ENCODE results near the gene DCTPP1. TPM values are rescaled to one million over a fixed set of nuclear protein-coding genes. Genes with fewer than 3 reads are reported as not detected.
A peak's percentile ranks its signal among the peaks of the same experiment; 100 is the strongest.

DCTPP1 gene
- total and polyA plus RNA-seq, 9 of the 15 experiments (the other 6 are each of a cell fraction or from before 2014, with no cell fraction given), result 45.0 to 132 (median 80.6) TPM

DNA sequence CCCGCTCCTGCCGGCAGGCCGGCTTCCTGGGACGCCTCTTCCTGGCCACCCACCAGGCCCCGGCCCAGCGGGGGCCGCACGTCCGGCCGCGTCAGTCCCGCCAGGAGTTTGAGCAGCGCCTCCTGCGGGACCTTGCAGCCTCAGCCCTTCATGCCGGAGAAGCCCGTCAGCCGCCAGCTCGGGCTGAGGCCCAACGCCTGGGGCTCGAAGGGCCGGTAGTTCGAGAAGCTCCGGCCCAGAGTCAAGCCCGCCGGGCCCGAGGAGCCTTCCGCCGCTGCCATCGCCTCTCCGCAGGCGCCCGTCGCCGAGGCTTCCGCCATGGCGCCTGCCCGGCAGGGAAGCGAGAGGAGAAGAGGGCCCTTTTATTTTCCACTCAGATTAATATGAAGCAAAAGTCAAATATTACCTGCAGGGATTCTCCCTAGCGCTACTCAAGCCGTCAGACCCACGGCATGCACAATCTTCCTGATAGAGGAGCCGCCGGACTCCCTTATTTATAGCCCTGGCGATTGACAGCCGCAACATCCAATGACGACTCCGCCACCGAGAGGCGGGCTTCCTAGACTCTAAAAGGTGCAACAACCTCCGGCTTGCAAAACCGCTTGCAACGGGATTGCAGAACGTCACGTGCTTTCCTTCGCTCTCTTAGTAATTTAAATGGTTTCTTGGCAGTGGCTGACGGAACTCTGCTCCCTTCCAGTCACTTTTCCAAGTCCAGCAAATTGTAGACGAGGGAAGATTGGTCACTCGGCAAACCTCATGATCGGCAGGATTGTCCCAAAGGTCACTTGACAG, 15.8 kb upstream of the DCTPP1 start, which contains the start of gene SEPHS2 (continued):
- TF ChIP-seq, protein P1, sequence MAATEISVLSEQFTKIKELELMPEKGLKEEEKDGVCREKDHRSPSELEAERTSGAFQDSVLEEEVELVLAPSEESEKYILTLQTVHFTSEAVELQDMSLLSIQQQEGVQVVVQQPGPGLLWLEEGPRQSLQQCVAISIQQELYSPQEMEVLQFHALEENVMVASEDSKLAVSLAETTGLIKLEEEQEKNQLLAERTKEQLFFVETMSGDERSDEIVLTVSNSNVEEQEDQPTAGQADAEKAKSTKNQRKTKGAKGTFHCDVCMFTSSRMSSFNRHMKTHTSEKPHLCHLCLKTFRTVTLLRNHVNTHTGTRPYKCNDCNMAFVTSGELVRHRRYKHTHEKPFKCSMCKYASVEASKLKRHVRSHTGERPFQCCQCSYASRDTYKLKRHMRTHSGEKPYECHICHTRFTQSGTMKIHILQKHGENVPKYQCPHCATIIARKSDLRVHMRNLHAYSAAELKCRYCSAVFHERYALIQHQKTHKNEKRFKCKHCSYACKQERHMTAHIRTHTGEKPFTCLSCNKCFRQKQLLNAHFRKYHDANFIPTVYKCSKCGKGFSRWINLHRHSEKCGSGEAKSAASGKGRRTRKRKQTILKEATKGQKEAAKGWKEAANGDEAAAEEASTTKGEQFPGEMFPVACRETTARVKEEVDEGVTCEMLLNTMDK (IDR thresholded peaks at IDR 0.05; ENCODE audit: borderline replicate concordance, insufficient read depth, low read depth, low read length, poor library complexity, severe bottlenecking), result peak; percentile 97
- no peak for TF ChIP-seq SAFB (IDR thresholded peaks at IDR 0.05; ENCODE audit: borderline replicate concordance, low read depth, low read length)
- peak; percentile 80 for TF ChIP-seq TAF7 (tag; IDR thresholded peaks at IDR 0.05)
- peak; percentile 100 for TF ChIP-seq MTA3 (IDR thresholded peaks at IDR 0.05; ENCODE audit: borderline replicate concordance)
- TF ChIP-seq, protein P2, sequence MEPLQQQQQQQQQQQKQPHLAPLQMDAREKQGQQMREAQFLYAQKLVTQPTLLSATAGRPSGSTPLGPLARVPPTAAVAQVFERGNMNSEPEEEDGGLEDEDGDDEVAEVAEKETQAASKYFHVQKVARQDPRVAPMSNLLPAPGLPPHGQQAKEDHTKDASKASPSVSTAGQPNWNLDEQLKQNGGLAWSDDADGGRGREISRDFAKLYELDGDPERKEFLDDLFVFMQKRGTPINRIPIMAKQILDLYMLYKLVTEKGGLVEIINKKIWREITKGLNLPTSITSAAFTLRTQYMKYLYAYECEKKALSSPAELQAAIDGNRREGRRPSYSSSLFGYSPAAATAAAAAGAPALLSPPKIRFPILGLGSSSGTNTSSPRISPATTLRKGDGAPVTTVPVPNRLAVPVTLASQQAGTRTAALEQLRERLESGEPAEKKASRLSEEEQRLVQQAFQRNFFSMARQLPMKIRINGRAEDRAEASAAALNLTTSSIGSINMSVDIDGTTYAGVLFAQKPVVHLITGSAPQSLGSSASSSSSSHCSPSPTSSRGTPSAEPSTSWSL (CRISPR knock-in tag; IDR thresholded peaks at IDR 0.05; ENCODE audit: borderline replicate concordance), result no peak
- no peak for TF ChIP-seq ZNF121 (CRISPR knock-in tag; conservative IDR thresholded peaks at IDR 0.05)
- TF ChIP-seq MTA1 (IDR thresholded peaks at IDR 0.05; ENCODE audit: borderline replicate concordance), result no peak
- TF ChIP-seq, protein P3, sequence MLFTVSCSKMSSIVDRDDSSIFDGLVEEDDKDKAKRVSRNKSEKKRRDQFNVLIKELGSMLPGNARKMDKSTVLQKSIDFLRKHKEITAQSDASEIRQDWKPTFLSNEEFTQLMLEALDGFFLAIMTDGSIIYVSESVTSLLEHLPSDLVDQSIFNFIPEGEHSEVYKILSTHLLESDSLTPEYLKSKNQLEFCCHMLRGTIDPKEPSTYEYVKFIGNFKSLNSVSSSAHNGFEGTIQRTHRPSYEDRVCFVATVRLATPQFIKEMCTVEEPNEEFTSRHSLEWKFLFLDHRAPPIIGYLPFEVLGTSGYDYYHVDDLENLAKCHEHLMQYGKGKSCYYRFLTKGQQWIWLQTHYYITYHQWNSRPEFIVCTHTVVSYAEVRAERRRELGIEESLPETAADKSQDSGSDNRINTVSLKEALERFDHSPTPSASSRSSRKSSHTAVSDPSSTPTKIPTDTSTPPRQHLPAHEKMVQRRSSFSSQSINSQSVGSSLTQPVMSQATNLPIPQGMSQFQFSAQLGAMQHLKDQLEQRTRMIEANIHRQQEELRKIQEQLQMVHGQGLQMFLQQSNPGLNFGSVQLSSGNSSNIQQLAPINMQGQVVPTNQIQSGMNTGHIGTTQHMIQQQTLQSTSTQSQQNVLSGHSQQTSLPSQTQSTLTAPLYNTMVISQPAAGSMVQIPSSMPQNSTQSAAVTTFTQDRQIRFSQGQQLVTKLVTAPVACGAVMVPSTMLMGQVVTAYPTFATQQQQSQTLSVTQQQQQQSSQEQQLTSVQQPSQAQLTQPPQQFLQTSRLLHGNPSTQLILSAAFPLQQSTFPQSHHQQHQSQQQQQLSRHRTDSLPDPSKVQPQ (CRISPR knock-in tag; IDR thresholded peaks at IDR 0.05; ENCODE audit: borderline replicate concordance), result no peak
- TF ChIP-seq TAF15 (IDR thresholded peaks at IDR 0.05; ENCODE audit: low read depth, low read length), result no peak
- no peak for TF ChIP-seq HDAC8 (tag; IDR thresholded peaks at IDR 0.05)
- TF ChIP-seq TAL1 (IDR thresholded peaks at IDR 0.05), result no peak
- TF ChIP-seq U2AF1 (optimal IDR thresholded peaks at IDR 0.05; ENCODE audit: low read depth, low read length), result peak; percentile 82
- TF ChIP-seq ZNF134 (CRISPR knock-in tag; conservative IDR thresholded peaks at IDR 0.05), result no peak
- TF ChIP-seq ZC3H11A (IDR thresholded peaks at IDR 0.05; ENCODE audit: low read depth, low read length), result no peak
- TF ChIP-seq, protein P4, sequence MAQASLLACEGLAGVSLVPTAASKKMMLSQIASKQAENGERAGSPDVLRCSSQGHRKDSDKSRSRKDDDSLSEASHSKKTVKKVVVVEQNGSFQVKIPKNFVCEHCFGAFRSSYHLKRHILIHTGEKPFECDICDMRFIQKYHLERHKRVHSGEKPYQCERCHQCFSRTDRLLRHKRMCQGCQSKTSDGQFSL (CRISPR knock-in tag; IDR thresholded peaks at IDR 0.05), result no peak; the same call in 1 of the 2 replicates
- TF ChIP-seq, protein P4 (tag; IDR thresholded peaks at IDR 0.05), result no peak
- TF ChIP-seq STAT5B (CRISPR knock-in tag; IDR thresholded peaks at IDR 0.05), result no peak

All from K562 (cell line).